GM19455 (cell line): ENCODE data around the gene SLC32A1.

ENCODE experiments used
- ATAC-seq: cut with Tn5 transposase; IDR thresholded peaks from one replicate; pipeline ENCODE4 v1.9.1; 2021; ENCODE audit not compliant: unreplicated experiment

Gene SLC32A1

DNA sequence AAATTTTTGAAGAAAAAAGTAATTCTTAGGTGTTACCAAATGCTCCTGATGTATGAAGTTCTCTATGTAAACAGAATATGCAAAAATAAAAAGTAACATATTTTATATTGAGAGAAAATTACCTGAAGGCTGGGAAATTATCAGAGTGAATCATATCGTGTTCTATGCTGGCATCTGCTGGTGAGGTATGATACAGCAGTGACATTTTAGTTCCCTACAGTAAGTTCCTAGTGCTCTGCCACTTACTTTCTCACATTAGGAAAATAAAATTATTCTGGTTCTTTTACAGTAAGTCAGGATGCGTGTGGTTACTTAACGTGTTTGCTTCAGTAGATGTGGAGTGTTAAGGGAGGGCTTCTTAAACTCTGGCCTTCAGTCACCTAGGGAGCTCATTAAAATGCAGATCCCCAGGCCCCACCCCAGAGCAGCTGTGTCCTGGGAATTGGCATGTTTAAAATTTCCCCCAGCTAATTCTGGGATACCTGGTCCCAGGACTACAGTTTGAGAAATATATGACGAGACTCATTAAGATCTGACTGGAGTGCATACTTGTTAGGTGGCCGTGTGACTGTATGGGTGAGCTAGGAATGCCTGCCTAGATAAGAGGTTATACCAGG, 27.2 kb downstream of the SLC32A1 start:
- ATAC-seq: no peak

GRCh38 chr20:38752029-38752428, 27.7 kb downstream of the SLC32A1 start:
- no peak for ATAC-seq

DNA sequence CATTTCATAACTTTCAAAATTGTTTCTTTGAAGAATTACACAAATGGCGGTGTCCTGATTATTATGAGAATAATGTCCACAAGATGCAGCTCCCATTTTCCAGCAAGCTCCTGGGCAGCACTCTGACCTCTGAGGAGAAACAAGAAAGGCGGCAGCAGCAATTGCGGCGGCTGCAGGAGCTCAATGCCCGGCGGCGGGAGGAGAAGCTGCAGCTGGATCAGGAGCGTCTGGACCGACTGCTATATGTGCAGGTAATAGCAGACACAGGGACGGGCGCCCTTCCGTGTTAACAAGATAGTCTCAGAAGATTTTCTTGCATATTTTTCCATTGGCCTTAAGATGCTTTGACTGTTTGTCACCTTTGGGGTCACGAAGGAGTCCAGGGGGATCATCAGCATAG, 30.6 kb downstream of the SLC32A1 start:
- no peak for ATAC-seq

DNA sequence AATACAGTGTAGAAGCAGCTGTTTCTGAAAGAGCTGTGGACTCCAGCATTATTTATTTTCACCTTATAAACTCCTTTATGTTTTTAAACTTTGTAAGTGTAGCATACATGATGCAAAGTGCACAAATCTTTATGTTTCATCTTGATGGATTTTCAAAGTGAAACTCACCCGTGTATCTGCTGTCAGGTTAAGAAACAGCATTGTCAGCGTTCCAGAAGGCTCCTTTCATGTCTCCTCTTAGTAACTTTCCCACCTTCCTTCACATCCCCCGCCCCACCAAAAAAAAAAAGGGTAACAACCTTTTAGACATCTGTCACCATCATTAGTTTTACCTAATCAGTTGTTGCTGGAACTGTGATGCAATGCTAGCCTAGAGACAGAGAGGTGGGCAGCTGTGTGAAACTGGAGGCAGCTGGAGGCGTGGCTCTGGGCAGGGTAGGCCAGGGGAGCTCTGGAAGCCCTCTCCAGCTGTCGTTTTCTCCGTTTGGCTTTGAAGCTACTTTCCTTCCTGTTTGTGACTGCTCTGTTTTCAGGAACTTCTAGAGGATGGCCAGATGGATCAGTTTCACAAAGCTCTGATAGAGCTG, 31.1 kb downstream of the SLC32A1 start:
- ATAC-seq: no peak

- no peak for ATAC-seq
These were observed 33.0 kb downstream of the SLC32A1 start for GRCh38 chr20:38757145-38757775.

- no peak for ATAC-seq
These were observed 34.8 kb downstream of the SLC32A1 start for GRCh38 chr20:38759106-38759505.

DNA sequence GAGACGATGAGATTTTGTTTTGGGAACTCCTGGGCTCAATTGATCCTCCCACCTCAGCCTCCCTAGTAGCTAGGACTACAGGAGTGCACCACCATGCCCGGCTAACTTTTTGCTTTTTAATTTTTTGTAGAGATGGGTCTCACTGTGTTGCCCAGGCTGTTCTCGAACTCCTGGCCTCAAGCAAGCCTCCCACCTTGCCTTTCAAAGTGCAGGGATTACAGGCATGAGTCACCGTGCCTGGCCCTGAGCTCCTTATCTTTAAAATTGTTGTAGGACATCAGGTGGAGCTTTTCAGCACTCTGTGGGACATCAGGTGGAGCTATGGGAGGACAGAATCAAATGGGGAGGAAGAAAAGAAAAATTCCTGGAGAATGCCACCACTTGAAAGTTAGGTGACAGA, 36.7 kb downstream of the SLC32A1 start:
- ATAC-seq: no peak

- ATAC-seq: no peak
These were observed 37.9 kb downstream of the SLC32A1 start for GRCh38 chr20:38762174-38762573.

GRCh38 chr20:38763616-38764015, 39.3 kb downstream of the SLC32A1 start:
- ATAC-seq: no peak

GRCh38 chr20:38764567-38765318, 40.5 kb downstream of the SLC32A1 start:
- no peak for ATAC-seq

DNA sequence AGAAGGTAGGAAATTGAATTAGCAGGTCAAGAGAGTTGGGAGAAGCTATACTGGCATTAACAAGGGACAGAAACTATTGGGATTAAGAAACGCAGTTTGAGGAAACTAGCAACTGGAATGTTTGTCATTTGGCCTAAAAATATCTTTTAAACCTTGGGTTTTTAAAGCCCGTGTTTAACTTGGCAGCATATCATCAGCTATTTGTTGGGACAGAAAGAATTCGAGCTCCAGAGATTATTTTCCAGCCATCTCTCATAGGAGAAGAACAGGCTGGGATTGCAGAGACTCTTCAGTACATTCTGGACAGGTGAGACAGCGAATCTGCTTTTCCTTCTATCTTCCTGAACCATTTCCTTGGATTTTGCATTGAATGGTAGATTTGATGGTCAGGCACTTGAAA, 41.8 kb downstream of the SLC32A1 start:
- no peak for ATAC-seq

DNA sequence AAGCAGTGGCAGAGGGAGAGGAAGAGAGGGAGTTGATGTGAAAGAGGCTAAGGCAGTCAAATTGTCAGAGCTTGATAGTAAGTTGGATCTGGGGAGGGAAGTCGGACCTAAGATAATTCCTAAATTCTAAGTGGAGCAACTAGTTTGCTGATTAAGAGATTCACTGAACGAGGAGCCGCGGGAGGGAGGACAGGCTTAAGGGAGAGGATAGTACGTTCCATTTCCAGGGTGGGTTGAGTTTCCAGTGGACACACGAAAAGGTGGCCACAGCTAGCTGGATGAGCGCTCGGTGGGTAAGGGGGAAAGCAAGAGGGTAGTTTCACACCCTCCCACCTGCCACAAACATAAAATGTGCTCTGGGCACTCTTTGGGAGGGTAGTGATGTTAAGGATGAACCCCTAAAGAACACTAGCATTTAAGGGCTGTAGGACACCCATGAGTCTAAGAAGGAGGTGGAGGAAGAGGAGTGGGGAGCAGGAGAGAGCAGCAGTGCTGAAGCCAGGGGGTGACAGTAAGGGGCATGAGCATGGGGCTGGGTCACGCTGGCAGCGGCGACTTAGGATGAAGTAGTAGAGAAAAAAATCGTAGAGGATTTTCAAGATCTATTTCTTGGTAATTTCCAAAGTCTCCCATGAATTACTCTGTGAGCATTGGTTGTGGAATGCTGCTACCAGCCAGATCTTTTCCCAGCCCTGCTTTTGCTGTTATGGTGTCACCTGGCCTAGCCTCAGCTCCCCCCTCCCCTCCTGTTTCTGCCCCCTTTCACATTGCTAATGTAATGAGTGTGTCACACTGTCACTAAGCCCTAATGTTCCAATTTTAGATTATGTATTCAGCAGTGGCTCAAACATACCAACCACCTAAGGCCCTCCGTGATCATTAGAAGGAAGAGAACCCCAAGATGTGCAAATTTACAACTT, 45.4 kb downstream of the SLC32A1 start:
- no peak for ATAC-seq

GRCh38 chr20:38770546-38770945, 46.3 kb downstream of the SLC32A1 start:
- no peak for ATAC-seq

DNA sequence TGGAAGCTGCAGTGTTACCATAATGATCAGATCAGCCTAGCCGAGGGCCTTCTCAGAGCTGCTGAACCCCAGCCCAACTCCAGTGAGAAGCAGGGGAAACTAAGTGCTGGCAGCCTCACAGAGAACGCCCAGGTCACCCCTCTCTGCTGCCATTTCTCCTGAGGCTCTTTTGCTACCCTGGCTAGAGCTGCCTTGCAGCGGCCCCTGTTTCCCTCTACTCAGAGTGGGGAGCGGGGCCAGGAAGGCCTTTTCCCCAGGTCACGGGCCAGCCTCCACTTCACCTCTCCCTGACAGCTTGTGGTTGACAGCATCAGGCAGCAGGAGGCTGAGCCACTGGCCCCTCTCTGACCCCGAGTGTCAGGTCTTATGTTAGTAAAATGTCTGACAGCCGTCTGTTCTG, 46.7 kb downstream of the SLC32A1 start:
- ATAC-seq: no peak

GRCh38 chr20:38771621-38772020, 47.3 kb downstream of the SLC32A1 start:
- no peak for ATAC-seq

GRCh38 chr20:38774167-38774566, 49.9 kb downstream of the SLC32A1 start:
- no peak for ATAC-seq

DNA sequence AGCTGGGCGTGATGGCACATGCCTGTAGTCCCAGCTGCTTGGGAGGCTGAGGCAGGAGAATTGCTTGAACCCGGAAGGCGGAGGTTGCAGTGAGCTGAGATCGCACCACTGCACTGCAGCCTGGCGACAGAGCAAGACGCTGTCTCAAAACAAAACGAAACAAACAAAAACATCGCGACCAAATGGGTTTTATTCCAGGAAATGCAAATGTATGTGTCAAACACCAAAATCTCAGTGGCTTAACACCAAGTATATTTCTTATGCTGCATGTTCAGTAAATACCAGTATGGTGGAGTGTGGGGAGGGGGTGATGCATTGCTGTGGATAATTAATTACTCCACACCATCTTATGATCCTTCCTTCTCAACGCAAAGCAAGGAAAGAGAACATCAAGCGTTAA, 52.1 kb downstream of the SLC32A1 start:
- ATAC-seq: no peak
